Type B pancreatic cell (in vitro differentiated cells): ENCODE results near the gene LDLRAD4. TPM values are rescaled to one million over a fixed set of nuclear protein-coding genes. Genes with fewer than 3 reads are reported as not detected.

Experiments
- DNase-seq: peaks from one replicate; pipeline ENCODE4 v3.0.0; 2021; ENCODE audit warnings: mixed read lengths; ENCODE audit not compliant: unreplicated experiment; ENCODE audit errors: extremely low spot score
- H3K27ac Mint-ChIP-seq: 2 replicates; pipeline ENCODE4 v1.8.0; 2021; ENCODE audit warnings: mild to moderate bottlenecking, mixed read lengths
- H3K27me3 Mint-ChIP-seq: 2 replicates; pipeline ENCODE4 v1.8.0; 2021; ENCODE audit warnings: mixed read lengths
- H3K36me3 Mint-ChIP-seq: 2 replicates; pipeline ENCODE4 v1.8.0; 2021; ENCODE audit warnings: mixed read lengths
- H3K4me1 Mint-ChIP-seq: one replicate; pipeline ENCODE4 v1.8.0; 2021; ENCODE audit warnings: mixed read lengths; ENCODE audit not compliant: unreplicated experiment
- H3K4me3 Mint-ChIP-seq: 2 replicates; pipeline ENCODE4 v1.8.0; 2021; ENCODE audit warnings: mild to moderate bottlenecking, mixed read lengths
- H3K9me3 Mint-ChIP-seq: 2 replicates; pipeline ENCODE4 v1.8.0; 2021; ENCODE audit warnings: mixed read lengths
- total RNA-seq: library from RNA; stranded (reverse); gene quantifications from 2 replicates; pipeline ENCODE4 v1.2.1, GENCODE V29; 2021; ENCODE audit warnings: low replicate concordance
- TF ChIP-seq, protein P1 (sequence below): fragments of 200-600 bp; sonication (generic); conservative IDR thresholded peaks from 2 replicates; pipeline ENCODE4 v1.5.0; 2021; ENCODE audit warnings: antibody characterized with exemption, mild to moderate bottlenecking

The LDLRAD4 gene
- total RNA-seq, 1 donor from 2014 or later, result 2.4 TPM

DNA sequence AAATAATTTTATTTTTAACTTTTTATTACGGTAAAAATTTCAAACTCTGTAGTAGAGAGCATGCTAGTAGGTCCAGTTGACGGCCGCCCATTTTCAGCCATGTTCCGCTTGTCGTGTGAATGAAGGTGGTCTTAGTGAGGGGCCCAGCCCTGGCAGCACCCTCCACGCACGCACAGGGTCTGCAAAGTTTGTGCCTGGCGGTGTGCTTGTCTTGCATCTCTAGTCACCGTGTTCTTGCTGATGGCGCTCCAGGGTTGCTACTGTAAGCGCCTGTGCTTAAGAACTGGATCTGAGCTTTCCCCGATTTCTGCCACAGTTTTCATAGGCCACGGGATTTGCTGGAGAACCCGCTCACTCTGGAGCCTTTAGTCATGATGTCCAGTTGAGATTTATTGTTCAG, 28.9 kb downstream of the LDLRAD4 start:
- Mint-ChIP-seq H3K27me3 (peaks cover 22% of the 10 kb centered on the region), H3K36me3 (no peaks in the 10 kb centered on the region), H3K4me1 (no peaks in the 10 kb centered on the region), H3K4me3 (no peak overlapping the region), H3K27ac (no peak overlapping the region), H3K9me3 (no peaks in the 10 kb centered on the region)
- DNase-seq, result no peak
- TF ChIP-seq, protein P1, sequence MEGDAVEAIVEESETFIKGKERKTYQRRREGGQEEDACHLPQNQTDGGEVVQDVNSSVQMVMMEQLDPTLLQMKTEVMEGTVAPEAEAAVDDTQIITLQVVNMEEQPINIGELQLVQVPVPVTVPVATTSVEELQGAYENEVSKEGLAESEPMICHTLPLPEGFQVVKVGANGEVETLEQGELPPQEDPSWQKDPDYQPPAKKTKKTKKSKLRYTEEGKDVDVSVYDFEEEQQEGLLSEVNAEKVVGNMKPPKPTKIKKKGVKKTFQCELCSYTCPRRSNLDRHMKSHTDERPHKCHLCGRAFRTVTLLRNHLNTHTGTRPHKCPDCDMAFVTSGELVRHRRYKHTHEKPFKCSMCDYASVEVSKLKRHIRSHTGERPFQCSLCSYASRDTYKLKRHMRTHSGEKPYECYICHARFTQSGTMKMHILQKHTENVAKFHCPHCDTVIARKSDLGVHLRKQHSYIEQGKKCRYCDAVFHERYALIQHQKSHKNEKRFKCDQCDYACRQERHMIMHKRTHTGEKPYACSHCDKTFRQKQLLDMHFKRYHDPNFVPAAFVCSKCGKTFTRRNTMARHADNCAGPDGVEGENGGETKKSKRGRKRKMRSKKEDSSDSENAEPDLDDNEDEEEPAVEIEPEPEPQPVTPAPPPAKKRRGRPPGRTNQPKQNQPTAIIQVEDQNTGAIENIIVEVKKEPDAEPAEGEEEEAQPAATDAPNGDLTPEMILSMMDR, result no peak

GRCh38 chr18:13252686-13253410, 34.3 kb downstream of the LDLRAD4 start:
- Mint-ChIP-seq H3K36me3 (no peaks in the 10 kb centered on the region), H3K9me3 (no peaks in the 10 kb centered on the region), H3K4me3 (no peak overlapping the region), H3K27me3 (peaks cover 49% of the 10 kb centered on the region), H3K4me1 (peaks cover 12% of the 10 kb centered on the region), H3K27ac (no peak overlapping the region)
- TF ChIP-seq, protein P1, result no peak
- DNase-seq, result no peak

DNA sequence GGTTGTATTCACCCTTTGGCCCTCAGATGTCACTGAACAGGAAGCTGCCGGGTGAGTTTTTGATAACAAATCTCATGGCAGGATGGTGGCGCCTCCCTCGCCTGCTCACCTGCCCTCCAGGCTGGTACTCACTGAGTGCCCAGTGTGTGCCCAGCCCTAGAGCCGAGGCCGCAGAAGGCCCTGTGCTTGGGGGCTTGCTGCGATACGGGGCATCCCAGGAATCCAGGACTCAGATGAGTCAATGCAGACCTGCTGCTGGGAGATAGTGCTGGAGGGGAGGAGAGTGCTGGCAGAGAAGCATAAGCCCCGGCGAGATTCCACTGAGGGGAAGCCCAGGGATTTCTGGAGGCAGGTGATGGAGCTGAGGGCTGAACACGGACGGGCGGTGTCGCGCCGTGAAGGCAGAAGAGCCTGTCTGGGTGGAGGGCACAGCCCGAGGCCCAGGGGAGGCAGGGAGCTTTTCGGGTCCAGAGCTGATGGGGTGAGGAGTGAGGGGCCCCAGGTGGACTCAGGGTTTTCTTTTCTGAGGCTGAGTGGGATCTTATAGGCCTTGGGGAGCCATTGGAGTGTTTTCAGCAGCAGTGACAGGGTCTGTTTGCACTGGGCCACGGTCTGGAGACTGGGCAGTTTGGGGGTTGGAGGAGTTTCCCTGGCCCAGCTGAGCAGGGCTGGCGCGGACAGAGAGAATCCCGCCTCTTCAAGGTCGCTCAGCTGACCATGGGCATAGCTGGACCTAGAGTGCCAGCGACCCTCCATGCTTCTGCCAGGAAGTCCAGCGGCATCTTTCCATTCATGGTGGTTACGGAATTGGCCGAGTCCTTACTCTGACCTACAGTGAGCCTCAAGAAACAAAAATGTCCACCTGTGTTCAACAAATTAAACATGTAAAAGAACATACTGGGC, 35.5 kb downstream of the LDLRAD4 start:
- DNase-seq, result no peak
- no peaks in the 10 kb centered on the region for H3K36me3 Mint-ChIP-seq
- peaks cover 12% of the 10 kb centered on the region for H3K4me1 Mint-ChIP-seq
- H3K9me3 Mint-ChIP-seq, result no peaks in the 10 kb centered on the region
- H3K27me3 Mint-ChIP-seq, result peaks cover 47% of the 10 kb centered on the region
- no peak overlapping the region for H3K27ac Mint-ChIP-seq
- H3K4me3 Mint-ChIP-seq, result no peak overlapping the region
- TF ChIP-seq, protein P1, result no peak

DNA sequence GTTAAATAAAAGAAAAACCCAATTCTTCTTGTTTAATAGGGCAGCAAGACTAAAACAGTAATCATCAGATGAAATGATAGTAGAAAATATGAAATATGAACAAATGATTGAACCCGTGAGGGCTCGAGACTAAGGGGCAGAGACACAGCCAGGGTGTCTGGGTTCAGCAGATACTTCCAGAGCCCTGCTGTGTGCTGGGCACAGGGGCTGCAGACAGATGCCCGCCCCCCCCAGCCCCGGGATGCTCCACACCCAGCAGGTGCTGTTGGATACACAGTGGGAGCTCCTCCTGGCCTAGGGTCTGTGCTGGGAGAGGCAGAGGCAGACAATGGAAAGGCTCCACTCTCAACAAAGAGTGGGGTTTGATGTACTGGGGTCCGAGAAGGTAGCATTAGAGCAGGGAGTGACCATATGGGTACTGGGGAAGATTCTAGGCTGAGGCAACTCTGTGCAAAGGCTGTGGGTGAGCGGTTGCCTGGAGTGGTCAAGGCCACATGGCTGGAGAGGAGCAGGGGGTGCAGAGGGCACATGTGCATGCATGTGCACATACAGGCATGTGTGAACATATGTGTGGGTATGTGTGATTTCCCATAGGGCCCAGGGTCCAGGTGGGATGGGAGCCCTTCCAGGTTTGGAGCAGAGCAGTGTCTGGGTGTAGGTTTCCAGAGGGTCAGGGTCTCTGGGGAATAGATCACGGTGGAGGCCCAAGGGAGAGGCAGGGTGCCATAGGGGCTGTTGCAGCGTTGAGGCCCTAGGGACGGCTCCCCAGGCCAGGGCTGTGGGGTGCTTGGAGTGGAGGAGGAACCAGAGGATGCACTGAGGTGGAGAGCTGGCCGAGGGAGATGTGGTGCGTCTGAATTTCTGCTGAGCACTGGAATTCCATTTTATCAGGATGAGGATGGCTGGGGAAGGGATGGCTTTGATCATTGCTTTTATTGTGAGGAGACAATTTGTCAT, 36.7 kb downstream of the LDLRAD4 start:
- peaks cover 17% of the 10 kb centered on the region for H3K4me1 Mint-ChIP-seq
- TF ChIP-seq, protein P1, result no peak
- H3K27ac Mint-ChIP-seq, result no peak overlapping the region
- no peak overlapping the region for H3K4me3 Mint-ChIP-seq
- DNase-seq, result no peak
- peaks cover 56% of the 10 kb centered on the region for H3K27me3 Mint-ChIP-seq
- H3K36me3 Mint-ChIP-seq, result no peaks in the 10 kb centered on the region
- no peaks in the 10 kb centered on the region for H3K9me3 Mint-ChIP-seq
